Hippocampal formation (tissue), 2 donors: ENCODE measurements around the gene FGF22.
"Not testable (repeated sequence)": the region's sequence is repeated elsewhere in the genome, so short reads cannot be mapped to it uniquely, and the experiment has no call there.

Experiments used
- DNase-seq, 2 donors: peaks; one replicate each; lab custom pipeline; 2025; lab: John Stamatoyannopoulos, UW

Gene FGF22

GRCh38 chr19:621819-622218 is 17.9 kb upstream of the FGF22 start:
- no peak for DNase-seq

- DNase-seq, result no peak
Observed at GRCh38 chr19:622666-623065, 17.0 kb upstream of the FGF22 start.

DNA sequence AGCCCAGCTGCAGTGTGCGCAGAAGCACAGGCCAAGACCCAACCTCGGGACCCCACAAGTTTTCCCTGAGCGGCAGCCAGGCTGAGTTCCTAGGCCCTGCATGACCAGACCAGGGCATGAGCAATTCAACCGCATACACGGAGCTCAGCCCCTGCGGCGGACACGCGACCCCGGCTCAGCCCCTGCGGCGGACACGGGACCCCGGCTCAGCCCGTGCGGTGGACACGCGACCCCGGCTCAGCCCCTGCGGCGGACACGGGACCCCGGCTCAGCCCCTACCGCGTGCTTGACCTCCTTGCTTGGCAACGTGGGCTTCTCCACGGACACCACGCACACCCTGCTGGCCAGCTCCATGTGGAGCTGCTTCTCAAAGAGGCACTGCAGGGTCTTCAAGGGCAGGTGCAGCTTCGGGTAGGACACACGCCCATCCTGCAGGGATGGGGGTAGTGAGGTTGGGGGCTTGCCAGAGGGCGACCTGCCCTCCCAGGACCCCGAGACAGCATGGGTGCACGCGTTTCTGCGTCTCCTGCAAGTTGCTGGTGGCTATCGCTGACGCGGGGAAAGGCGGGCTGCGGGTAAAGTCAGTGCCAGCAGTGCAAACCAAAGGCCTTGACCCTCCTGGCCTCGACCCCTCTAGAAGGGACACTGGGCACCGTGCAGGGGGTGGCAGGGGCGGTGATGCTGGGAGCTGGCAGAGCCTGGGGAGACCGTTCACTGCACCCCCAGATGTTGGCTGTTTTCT is 16.3 kb upstream of the FGF22 start:
- DNase-seq, result no peak

DNA sequence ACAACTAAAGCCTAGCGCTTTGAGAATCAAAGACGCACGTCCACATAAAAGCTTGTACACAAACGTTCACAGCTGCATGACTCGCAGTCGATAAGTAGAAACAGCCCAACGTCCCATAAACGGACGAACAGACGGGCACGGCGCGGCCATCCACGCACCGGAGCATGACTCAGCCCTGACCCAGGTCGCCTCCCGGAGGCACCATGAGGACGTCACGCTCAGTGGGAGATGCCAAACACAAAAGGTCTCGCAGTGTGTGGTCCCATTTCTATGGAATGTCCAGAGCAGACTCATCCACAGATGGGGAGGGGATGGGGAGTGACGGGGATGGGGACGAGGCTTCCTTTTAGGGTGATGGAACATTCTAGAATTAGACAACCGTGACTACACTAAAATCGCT is 15.7 kb upstream of the FGF22 start:
- no peak for DNase-seq

GRCh38 chr19:624433-625109 is 15.1 kb upstream of the FGF22 start:
- no peak for DNase-seq

DNA sequence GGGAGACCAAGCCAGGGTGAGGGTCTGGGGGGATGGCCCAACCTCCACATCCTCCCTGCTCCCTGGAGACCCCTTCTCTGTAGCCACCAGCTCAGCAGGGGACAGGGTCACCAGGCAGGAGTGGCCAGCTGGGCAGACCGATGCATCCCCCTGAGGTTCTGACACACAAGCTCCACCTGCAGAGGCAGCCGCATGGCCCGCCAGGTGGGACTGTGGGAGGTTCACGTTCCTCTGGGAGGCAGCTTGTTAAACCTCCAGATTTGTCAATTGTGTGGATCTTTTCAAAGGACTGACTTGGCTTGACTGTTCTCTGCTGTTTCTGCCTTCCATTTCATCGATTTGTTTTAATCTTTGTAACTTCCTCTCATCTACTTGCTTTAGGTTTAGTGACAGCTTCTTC is 14.4 kb upstream of the FGF22 start:
- no peak for DNase-seq

GRCh38 chr19:626566-626965 is 13.1 kb upstream of the FGF22 start:
- DNase-seq, result not testable (repeated sequence)

- DNase-seq, result no peak
Observed at GRCh38 chr19:628168-628567, 11.5 kb upstream of the FGF22 start.

GRCh38 chr19:629515-629914 is 10.2 kb upstream of the FGF22 start:
- not testable (repeated sequence) for DNase-seq

DNA sequence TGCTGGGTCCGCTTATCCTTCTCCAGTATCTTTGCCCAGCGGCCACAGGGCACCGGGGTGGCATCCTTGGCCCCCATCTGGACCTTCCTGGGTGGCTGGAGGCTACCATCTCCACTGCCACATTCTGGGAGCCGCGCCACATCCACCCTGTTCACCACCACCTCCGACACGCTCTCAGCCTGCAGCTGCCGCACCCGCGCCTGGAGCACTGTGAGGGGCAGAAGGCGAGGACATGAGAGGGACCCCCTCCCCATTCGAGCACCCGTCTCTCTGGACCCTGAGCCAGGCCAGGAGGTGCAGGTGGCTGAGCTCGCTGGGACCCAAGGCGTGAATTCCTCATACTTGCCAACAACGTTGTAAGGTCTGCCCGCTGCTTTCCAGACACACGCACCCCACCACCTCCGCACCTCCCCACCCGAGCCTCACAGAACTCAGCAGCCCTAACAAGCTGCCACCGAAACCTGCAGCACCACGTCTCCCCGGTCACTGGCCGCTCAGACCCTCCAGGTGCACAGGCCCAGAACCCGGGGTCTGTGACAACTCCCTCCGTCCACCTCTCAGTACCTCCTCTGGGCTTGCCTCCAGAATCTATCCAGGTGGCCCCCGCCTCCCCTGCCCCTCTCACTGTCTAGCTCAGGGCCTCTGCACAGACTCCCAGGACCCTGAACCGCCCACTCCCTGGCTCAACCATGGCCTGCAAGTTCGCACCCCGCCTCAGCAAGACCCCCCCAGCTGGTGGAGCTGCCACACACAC is 9.5 kb upstream of the FGF22 start:
- DNase-seq, result no peak

DNA sequence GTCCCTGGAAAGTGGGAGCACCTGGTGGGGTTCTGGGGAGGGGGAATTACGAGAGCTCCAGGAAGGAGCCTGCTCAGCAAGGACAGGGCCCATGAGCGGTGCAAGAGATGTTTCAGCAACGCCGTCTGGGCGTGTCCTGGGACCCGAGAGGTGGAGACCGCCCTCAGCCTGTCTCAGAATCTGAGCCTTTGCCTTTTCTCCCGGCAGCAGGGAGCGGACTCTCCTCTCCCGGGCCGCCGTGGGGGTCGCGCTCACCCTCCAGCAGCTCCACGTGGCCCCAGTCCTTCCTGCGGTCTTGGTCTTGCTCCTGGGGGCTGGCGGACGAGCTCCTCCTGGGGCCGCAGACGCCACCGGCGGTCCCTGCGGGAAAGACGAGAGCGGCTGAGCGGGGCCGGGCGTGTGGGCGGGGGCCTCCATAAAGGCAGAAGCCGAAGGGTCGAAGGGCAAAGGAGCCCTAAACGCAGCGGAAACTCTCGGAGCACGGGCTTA is 7.1 kb upstream of the FGF22 start:
- no peak for DNase-seq

DNA sequence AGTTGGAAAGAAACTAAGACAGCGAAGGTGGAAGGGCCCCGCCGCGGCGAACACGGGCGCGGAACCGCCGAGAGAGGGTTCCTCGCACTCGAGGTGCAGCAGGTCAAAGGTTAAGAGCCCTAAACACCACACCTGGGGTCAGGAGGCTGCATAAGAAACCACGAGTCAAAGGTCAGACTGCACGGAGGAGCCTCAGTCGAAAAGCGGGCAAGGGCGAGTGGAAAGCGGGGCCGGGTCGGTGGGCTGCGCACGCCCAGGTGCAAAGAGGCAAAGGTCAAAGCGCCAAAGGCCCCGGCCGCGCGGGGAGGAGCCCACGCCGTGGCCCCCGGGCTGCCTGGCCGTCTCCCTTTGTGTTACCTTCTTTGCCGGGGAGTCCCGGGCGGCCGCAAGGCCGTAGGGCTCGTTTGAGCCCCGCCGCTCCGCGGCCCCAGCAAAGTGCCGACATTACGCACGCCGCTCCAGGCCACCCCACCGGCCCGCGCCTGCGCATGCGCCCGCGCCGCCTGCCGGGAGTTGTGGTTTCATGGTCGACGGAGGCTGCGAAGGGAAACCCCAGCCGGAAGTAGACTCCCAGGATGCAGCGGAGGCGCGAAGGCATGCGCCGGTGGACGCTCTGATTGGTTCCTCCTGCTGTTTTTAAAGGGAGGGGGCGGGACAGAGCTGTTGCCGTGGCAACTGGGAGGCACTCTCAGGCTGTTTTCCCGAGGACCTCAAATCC is 6.5 kb upstream of the FGF22 start, which contains the start of gene POLRMT:
Gene POLRMT, minus strand, starts transcription at position 470 of the 718 bp plus-strand sequence. Its CDS starts 25 bp downstream, at position 445.
- peak; percentile 91 to 96 for DNase-seq

DNA sequence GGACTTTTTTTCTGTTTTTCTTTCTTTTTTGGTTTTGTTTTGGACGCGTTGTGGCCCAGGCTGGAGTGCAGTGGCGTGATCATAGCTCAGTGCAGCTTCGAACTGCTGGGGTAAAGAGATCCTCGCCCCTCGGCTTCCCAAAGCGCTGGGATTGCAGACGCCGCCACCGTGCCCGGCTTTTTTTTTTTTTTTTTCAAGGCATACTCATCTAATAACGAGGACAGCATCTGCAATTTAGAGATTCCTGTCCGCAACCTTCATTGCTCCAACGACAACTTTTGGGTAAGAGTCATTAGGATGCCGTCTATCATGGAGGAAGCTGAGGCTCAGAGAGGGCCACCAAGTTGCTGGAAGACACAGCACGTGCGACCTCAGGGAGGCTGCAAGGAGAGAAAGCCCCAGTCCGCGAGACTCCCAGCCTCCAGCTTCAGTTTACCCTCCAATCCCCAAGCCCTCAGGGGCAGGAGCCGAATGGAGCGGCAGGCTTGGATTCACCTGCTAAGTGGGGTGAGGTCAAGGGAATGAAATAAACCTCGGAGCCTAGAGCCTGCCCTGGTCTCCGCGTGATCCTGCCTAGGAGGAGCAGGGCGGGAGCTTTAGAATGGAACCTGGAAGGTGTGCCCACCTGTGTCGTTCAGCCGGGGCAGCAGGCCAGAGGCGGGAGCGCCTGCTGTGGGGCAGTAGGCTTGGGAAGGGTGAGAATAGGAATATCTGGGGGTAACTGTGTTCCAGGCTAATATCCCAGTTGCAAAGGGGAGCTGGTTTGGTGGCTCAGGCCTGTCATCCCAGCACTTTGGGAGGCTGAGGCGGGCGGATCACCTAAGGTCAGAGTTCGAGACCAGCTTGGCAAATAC is 5.7 kb upstream of the FGF22 start:
- no peak for DNase-seq

GRCh38 chr19:634975-635652 is 4.6 kb upstream of the FGF22 start:
- no peak for DNase-seq

DNA sequence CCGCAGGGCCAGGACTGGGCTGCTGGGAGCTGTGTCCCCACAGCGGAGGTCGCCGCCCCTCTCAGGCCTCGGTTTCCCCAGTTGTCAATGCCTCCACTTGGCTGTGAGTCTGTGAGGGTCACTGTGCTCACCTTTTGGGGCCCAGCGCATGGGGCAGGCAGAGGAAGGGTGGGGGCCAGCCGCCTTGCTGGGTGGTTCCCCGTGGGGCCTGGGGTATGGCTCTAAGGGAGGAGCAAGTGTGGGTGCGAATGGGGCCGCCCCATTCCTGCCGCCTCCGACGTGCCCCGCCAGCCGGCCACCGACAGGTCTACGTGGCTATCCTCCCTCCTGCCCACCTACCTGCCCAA is 800 bp upstream of the FGF22 start:
- no peak for DNase-seq

DNA sequence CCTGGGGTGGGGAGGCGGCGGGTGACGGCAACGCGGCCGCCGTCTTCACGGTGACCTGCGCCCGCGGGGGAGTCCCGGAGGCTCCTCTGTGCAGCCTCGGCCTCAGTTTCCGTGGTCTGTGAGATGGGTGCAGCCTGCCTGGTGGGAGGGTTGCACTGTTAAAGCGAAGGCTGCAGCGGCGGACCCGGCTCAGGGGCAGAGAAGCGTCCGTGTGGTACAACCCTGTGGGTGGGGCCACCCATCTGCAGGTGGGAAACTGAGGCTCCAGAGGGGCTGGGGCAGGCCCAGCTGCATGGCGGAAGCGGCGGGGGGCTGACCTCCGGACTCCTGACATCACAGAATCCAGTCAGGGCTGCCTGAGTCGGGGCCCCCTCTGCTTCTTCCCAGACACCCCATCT is 481 bp downstream of the FGF22 start:
- DNase-seq, result no peak

GRCh38 chr19:640606-641189 is 1.0 kb downstream of the FGF22 start:
- DNase-seq, result no peak

DNA sequence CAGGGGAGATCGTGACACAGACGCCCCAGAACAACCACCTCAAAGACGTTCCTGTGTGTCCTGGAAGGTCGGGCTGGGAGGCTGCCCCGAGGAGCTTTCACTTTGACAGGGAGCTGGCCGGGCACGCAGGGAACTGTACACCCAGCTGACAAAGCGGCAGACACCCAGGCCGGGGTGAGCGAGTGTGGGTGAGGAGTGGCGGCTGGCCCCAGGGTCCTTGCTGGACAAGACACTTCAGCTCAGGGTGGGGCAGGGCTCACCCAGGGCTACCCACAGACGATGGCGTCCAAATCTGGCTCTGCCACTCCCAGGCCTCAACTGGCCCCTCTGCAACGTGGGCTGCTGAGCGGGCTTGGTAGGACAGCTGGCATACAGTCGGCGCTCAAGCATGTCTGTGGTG is 2.0 kb downstream of the FGF22 start:
- DNase-seq, result no peak

- no peak for DNase-seq
Observed at GRCh38 chr19:642767-643727, 3.4 kb downstream of the FGF22 start.
